VCaP (cell line): ENCODE data around the gene RAB31.

ENCODE experiments used
- H3K27ac ChIP-seq: fragments of 450-650 bp; 2 replicates; pipeline ENCODE4 v1.5.1; 2017
- TF ChIP-seq, protein P1 (sequence below): fragments of 450-650 bp; conservative IDR thresholded peaks from 2 replicates; pipeline ENCODE4 v1.5.1; 2017; ENCODE audit warnings: mild to moderate bottlenecking, moderate library complexity

RAB31 gene

DNA sequence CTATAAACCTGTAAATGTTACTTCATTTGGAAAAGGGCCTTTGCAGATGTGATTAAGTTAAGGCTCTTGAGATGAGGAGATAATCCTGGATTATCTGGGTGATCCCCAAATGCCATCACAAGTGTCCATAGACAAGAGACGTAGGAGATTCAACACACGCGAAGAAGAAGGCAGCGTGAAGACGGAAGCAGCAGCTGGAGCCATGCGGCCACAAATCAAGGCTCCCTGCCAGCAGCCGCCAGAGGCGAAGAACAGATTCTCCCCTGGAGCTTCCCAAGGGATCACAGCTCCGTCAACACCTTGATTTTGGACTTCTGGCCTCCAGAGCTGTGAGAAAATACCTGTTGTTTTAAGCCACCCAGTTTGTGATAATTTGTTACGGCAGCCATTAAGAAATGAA, 194.7 kb downstream of the RAB31 start:
- H3K27ac ChIP-seq = no peak overlapping the region
- TF ChIP-seq, protein P1, sequence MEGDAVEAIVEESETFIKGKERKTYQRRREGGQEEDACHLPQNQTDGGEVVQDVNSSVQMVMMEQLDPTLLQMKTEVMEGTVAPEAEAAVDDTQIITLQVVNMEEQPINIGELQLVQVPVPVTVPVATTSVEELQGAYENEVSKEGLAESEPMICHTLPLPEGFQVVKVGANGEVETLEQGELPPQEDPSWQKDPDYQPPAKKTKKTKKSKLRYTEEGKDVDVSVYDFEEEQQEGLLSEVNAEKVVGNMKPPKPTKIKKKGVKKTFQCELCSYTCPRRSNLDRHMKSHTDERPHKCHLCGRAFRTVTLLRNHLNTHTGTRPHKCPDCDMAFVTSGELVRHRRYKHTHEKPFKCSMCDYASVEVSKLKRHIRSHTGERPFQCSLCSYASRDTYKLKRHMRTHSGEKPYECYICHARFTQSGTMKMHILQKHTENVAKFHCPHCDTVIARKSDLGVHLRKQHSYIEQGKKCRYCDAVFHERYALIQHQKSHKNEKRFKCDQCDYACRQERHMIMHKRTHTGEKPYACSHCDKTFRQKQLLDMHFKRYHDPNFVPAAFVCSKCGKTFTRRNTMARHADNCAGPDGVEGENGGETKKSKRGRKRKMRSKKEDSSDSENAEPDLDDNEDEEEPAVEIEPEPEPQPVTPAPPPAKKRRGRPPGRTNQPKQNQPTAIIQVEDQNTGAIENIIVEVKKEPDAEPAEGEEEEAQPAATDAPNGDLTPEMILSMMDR = no peak

DNA sequence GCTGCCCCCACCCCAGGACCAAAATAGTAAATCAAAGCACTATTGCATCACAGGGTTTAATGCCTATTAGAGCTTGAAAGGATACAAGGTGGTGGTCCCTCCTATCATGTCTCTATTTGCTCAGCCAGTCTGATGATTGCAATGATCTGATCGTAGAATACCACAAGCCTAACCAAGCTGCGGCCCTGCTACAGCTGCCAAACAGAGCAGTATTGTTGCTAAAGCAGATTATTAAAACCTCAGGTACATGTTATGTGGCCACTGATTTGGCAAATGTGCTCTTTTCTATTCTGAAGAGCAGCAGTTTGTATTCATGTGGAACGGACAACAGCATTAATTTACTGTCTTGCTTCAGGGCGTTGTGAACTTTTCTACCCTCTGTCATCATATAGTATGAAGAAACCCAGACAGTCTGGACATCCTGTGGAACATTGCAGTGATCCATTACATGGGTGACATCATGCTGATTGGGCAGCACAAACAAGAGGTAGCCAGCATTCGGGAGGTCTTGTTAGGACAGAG, 197.4 kb downstream of the RAB31 start:
- TF ChIP-seq, protein P1 = no peak
- H3K27ac ChIP-seq = no peak overlapping the region

DNA sequence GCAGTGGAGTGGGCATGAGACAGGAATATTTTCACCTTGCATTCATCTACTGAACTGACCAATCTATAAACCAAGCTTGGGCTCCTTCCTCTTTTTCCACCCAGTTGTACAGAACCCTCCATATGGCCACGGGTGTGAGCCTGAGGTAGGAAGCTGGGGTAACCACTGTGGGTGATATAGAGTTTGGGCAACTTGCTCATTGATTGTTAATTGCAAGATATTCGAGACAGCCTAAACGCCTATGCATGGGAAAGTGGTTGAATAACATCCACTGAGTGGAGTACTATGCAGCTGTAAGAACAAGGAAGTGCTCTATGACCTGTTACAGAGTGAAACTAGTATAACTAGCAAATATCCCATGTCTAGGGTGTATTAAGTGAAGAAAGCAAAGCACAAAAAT, 198.4 kb downstream of the RAB31 start:
- TF ChIP-seq, protein P1 = no peak
- H3K27ac ChIP-seq = no peak overlapping the region

DNA sequence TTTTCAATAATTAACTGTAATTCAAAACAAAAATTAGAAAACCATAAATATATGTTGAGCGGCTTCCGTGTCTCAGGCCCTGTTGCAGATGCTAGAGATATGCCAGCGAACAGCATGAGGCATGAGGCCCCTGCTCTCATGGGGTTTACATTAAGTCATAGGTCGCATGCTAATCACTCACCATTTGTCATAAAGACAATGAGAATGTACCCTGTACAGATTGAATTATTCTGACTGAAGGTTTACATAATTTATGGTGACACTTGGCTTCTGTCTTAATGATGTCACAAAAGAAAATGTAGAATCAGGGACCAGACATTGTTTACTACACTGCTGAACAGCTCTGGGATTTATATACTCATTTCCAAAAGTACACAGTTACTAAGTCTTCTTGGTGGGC, 199.8 kb downstream of the RAB31 start:
- TF ChIP-seq, protein P1 = no peak
- no peak overlapping the region for H3K27ac ChIP-seq

DNA sequence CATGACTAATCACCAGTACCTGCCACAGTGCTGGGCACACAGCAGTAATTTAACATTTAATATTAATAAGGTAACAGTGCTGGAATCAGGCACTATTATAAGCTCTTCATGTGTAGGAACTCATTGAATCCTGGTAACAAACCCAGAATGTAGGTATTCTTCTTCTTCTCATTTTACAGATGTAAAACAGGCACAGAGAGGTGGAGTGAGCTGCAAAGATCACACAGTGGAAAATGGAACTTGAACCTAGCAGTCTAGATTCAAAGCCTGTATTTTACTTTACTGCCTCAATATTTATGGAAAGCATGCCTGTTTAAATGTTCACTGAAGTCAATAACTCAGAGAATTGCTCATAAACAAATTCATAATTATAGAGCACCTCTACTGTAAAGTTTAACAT, 202.0 kb downstream of the RAB31 start:
- TF ChIP-seq, protein P1 = no peak
- H3K27ac ChIP-seq = no peak overlapping the region

DNA sequence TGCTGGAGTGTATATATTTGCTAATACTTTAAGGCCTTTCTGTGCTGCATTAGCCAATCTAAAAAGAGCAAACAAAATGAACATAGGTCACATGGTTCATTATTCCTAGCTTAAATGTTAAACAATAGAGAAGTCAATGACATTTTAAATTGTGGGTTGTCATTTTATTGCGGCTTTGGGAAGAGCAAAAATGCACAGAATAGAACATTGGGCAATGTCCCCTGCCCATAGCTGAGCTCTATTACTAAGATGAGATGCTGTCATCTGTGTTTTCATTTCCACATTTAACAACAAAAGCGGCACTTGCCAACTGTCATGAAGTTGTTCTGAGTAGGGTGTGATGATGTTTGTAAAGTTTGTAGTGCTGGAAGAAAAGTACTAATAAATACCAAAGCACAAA, 202.6 kb downstream of the RAB31 start:
- H3K27ac ChIP-seq = no peak overlapping the region
- TF ChIP-seq, protein P1 = no peak

DNA sequence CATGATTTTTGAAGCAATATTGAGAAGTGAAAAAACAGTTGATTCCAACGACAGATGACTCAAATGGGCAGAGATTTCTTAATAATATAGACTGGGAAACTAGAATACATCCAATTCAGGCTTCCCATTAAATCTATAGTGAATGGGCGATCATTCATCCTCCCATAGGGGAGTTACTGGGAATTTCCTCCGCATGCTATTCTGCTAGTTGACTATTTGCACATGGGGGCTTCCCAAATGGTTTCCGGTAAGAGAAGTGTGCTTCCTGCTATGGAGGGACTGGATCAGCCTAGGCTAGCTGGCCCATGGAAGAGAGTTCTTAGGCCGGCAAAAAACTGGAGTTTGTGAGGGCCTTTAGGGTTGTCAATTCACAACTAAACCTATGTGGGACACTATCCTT, 203.1 kb downstream of the RAB31 start:
- TF ChIP-seq, protein P1 = no peak
- no peak overlapping the region for H3K27ac ChIP-seq
